HG02678 (cell line): ENCODE data around the gene GLP1R.

Source experiments
- ATAC-seq: cut with Tn5 transposase; IDR thresholded peaks from one replicate; pipeline ENCODE4 v1.9.1; 2021; ENCODE audit warnings: mild to moderate bottlenecking, moderate library complexity; ENCODE audit not compliant: unreplicated experiment

GLP1R gene

GRCh38 chr6:39085129-39085797 is 36.7 kb downstream of the GLP1R start:
- ATAC-seq = no peak

DNA sequence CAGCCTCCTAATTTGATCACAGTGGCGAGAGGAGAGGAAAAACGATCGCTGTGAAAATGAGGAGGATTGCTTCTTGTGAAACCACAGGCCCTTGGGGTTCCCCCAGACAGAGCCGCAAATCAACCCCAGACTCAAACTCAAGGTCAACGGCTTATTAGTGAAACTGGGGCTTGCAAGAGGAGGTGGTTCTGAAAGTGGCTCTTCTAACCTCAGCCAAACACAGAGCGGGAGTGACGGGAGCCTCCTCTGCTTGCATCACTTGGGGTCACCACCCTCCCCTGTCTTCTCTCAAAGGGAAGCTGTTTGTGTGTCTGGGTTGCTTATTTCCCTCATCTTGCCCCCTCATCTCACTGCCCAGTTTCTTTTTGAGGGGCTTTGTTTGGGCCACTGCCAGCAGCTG is 37.7 kb downstream of the GLP1R start:
- ATAC-seq = peak; percentile 80

DNA sequence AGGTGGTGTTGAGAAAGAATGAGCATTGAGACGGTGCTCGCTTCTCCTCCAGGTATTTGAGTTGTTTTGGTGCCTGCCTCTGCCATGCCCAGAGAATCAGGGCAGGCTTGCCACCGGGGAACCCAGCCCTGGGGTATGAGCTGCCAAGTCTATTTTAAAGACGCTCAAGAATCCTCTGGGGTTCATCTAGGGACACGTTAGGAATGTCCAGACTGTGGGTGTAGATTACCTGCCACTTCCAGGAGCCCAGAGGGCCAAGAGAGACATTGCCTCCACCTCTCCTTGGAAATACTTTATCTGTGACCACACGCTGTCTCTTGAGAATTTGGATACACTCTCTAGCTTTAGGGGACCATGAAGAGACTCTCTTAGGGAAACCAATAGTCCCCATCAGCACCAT is 38.1 kb downstream of the GLP1R start:
- ATAC-seq = no peak

- ATAC-seq = no peak
Measured at GRCh38 chr6:39087197-39087596, 38.6 kb downstream of the GLP1R start.

GRCh38 chr6:39088331-39088730 is 39.8 kb downstream of the GLP1R start:
- ATAC-seq = no peak

DNA sequence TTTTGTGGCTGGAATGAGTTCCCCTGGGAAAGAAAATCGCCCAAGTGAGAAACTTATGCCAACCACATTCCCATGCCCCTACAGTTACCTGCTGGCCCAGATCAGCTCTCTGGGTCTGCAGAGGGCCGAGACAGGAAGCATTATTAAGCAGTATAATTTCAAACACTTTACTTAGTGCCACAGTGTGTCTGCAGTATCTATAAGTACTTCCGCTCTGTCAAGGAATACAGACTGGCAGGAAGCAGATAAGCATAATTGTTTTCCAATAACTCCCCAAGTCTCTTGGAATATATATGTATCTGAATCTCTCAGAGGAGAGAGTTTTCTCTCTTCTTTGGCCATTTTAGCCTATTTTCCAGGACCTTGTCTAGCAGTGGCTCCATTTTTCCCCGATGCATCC is 41.5 kb downstream of the GLP1R start:
- no peak for ATAC-seq

- no peak for ATAC-seq
Measured at GRCh38 chr6:39091220-39091619, 42.6 kb downstream of the GLP1R start.

DNA sequence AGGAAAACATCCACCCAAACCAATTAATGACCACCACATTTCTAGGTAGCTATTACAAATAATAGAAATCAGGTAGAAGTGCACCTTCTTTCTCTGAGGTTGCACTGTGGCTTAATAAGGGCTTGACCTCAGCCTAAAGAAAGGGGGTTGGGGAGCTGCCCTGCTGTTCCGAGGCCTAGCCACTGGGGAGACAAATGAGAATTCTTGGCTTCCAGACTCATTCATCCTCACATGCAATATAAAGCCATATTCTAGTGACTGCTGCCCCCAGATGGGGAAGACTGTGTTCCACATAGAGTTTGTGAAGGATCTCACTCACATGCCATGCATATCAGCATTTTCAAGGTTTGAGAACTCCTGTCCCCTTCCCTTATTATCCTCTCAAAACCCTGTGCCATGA is 43.5 kb downstream of the GLP1R start:
- ATAC-seq = no peak

- ATAC-seq = no peak
Measured at GRCh38 chr6:39093149-39093708, 44.6 kb downstream of the GLP1R start.

GRCh38 chr6:39095578-39095977 is 47.0 kb downstream of the GLP1R start:
- no peak for ATAC-seq

DNA sequence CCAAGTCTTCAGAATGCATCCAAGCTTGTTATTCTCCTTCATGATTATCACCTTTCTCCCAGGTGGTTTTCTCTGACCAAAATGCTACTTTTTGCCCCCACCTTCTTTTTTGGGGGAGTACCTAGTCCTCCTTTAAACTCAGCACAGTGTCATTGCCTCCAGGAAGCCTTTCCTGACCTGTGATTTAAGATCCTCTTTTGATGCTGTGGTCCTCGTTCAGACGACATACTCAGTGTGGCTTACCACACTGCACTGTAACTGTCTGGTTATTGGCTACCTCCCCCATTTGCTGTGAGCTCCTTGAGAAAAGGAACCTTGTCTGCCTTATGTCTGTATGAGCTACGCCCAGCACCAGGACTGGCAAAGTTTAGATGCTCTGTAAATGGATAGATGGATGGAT is 51.8 kb downstream of the GLP1R start:
- no peak for ATAC-seq

- peak; percentile 49 for ATAC-seq
Measured at GRCh38 chr6:39102071-39102820, 53.7 kb downstream of the GLP1R start.

DNA sequence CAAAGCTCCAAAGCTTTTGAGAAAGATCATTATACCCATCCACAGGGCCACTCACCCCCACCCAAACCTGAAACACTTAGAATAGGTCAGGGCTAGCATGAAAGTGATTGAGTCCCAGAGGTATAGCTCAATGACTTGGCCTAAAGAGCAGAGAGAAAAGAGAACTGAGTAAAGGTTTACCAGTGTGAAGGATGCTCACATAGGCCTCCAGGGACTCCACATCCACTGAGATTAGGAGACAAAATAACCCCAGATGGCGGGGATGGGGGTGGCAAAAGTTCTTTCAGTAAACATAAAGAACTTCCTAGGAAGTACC is 54.2 kb downstream of the GLP1R start:
- ATAC-seq = peak; percentile 60

- no peak for ATAC-seq
Measured at GRCh38 chr6:39104528-39104927, 55.9 kb downstream of the GLP1R start.

GRCh38 chr6:39107034-39107433 is 58.5 kb downstream of the GLP1R start:
- no peak for ATAC-seq

DNA sequence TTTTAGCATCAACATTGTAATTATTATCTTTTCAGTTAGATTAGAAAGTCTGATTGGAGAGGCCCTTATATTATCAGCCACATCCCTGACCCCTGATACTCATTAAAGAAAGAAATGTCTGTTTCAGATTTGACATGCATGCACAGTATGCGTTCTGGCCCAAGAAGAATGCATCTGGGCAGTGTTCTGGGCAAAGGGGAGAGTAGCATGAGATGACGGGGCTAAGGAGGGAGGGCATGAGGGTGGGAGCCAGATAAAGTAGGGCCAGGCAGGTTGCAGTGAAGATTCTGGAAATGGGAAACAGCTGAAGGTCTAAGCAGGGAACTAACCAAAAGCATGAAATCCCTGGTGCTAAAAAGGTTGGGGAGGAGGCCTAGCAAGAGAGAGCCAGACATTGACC is 59.1 kb downstream of the GLP1R start:
- ATAC-seq = no peak

GRCh38 chr6:39108041-39108839 is 59.7 kb downstream of the GLP1R start:
- no peak for ATAC-seq

- no peak for ATAC-seq
Measured at GRCh38 chr6:39111280-39111679, 62.7 kb downstream of the GLP1R start.

- no peak for ATAC-seq
Measured at GRCh38 chr6:39113788-39114187, 65.2 kb downstream of the GLP1R start.

GRCh38 chr6:39114388-39114703 is 65.8 kb downstream of the GLP1R start:
- peak; percentile 12 for ATAC-seq

GRCh38 chr6:39114704-39115599 is 66.4 kb downstream of the GLP1R start, which contains the start of gene SAYSD1:
Gene SAYSD1, minus strand, starts transcription at chr6:39115186. Its CDS starts 97 bp downstream, at chr6:39115089.
- ATAC-seq = peak; percentile 92
